HG03469 (cell line): ENCODE measurements around the gene TMEM106C.

Source experiments
- ATAC-seq: cut with Tn5 transposase; IDR thresholded peaks from one replicate; pipeline ENCODE4 v1.9.1; 2021; ENCODE audit warnings: mild to moderate bottlenecking, moderate library complexity, moderate number of reproducible peaks; ENCODE audit not compliant: unreplicated experiment

The TMEM106C gene

GRCh38 chr12:47979166-47979565 is 15.8 kb downstream of the TMEM106C start:
- no peak for ATAC-seq

- no peak for ATAC-seq
These were observed 16.3 kb downstream of the TMEM106C start for GRCh38 chr12:47979686-47980085.

- ATAC-seq, result no peak
These were observed 16.8 kb downstream of the TMEM106C start for GRCh38 chr12:47980197-47980596.

GRCh38 chr12:47980779-47981495 is 17.5 kb downstream of the TMEM106C start:
- no peak for ATAC-seq

GRCh38 chr12:47981496-47982260 is 18.3 kb downstream of the TMEM106C start:
- no peak for ATAC-seq

GRCh38 chr12:47982311-47982710 is 18.9 kb downstream of the TMEM106C start:
- ATAC-seq, result no peak

GRCh38 chr12:47982770-47983169 is 19.4 kb downstream of the TMEM106C start:
- no peak for ATAC-seq

GRCh38 chr12:47983541-47984115 is 20.2 kb downstream of the TMEM106C start:
- no peak for ATAC-seq

- ATAC-seq, result no peak
These were observed 21.0 kb downstream of the TMEM106C start for GRCh38 chr12:47984331-47984801.

GRCh38 chr12:47985596-47986290 is 22.3 kb downstream of the TMEM106C start:
- ATAC-seq, result no peak

GRCh38 chr12:47986291-47986660 is 22.9 kb downstream of the TMEM106C start:
- no peak for ATAC-seq

- ATAC-seq, result no peak
These were observed 23.4 kb downstream of the TMEM106C start for GRCh38 chr12:47986832-47987231.

GRCh38 chr12:47987411-47988072 is 24.1 kb downstream of the TMEM106C start:
- ATAC-seq, result no peak

- ATAC-seq, result no peak
These were observed 25.0 kb downstream of the TMEM106C start for GRCh38 chr12:47988073-47989022.

- no peak for ATAC-seq
These were observed 25.6 kb downstream of the TMEM106C start for GRCh38 chr12:47989023-47989417.

GRCh38 chr12:47989666-47990065 is 26.3 kb downstream of the TMEM106C start:
- ATAC-seq, result no peak

GRCh38 chr12:47990351-47991105 is 27.1 kb downstream of the TMEM106C start:
- ATAC-seq, result peak; percentile 95

- no peak for ATAC-seq
These were observed 28.0 kb downstream of the TMEM106C start for GRCh38 chr12:47991106-47992061.
